Neutrophil (primary cell): ENCODE results near the gene UVRAG.

Experiments used
- H3K27ac ChIP-seq: fragments of 200-600 bp; sonication (generic); 2 replicates; pipeline ENCODE4 v1.5.1; 2016; ENCODE audit warnings: mild to moderate bottlenecking, moderate library complexity
- H3K27me3 ChIP-seq: fragments of 200-600 bp; sonication (generic); 2 replicates; pipeline ENCODE4 v1.6.0; 2016; ENCODE audit warnings: mild to moderate bottlenecking
- H3K36me3 ChIP-seq: fragments of 200-600 bp; sonication (generic); 2 replicates; pipeline ENCODE4 v1.5.1; 2017
- H3K4me1 ChIP-seq, 2 experiments: fragments of 200-600 bp in 1 of 2; sonication (generic) in 1 of 2; 1 replicate in 1 of 2; 2 replicates in 1 of 2; pipeline versions ENCODE4 v1.5.1 to v1.6.1; 2013 to 2016; ENCODE audit warnings: low read depth in 1 of 2, low read length in 1 of 2, mild to moderate bottlenecking in 1 of 2, moderate library complexity in 1 of 2; ENCODE audit not compliant: control insufficient read depth in 1 of 2, insufficient read depth in 1 of 2
- H3K4me3 ChIP-seq, 2 experiments: fragments of 200-600 bp in 1 of 2; sonication (generic) in 1 of 2; 1 replicate in 1 of 2; 2 replicates in 1 of 2; pipeline ENCODE4 v1.5.1; 2013 to 2016; ENCODE audit warnings: low read depth in 1 of 2, low read length in 1 of 2, mild to moderate bottlenecking in 1 of 2, moderate library complexity in 1 of 2
- H3K9me3 ChIP-seq: fragments of 200-600 bp; sonication (generic); 2 replicates; pipeline ENCODE4 v1.5.1; 2016
- TF ChIP-seq, protein P1 (sequence below): fragments of 200-600 bp; sonication (generic); IDR thresholded peaks from 2 replicates; pipeline ENCODE4 v1.5.1; 2016; ENCODE audit warnings: antibody characterized with exemption

UVRAG gene

DNA sequence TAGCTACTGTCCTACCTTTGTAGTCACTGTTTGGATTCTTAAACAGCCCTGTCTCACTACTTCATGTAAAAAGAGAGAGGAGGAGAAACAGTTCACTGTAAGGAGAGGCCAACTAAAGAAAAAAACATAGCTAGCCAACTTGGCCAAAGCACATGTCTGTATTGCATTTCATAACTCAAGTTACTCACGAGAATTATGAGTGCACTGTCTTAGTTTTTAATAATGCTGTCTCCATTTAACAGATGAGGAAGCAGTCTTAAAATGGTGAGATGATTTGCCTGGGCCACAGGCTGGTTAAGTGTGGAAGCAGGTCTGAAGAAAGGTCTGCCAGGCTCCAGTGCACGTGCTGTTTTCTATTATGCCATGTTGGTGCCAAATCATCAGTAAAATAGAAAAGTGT lies 104.5 kb downstream of the UVRAG start:
- H3K27me3 ChIP-seq = no peaks in the 10 kb centered on the region
- no peaks in the 10 kb centered on the region for H3K36me3 ChIP-seq
- no peaks in the 10 kb centered on the region for H3K9me3 ChIP-seq
- H3K4me1 ChIP-seq = no peaks in the 10 kb centered on the region
- no peak overlapping the region for H3K4me3 ChIP-seq
- no peak overlapping the region for H3K27ac ChIP-seq
- TF ChIP-seq, protein P1, sequence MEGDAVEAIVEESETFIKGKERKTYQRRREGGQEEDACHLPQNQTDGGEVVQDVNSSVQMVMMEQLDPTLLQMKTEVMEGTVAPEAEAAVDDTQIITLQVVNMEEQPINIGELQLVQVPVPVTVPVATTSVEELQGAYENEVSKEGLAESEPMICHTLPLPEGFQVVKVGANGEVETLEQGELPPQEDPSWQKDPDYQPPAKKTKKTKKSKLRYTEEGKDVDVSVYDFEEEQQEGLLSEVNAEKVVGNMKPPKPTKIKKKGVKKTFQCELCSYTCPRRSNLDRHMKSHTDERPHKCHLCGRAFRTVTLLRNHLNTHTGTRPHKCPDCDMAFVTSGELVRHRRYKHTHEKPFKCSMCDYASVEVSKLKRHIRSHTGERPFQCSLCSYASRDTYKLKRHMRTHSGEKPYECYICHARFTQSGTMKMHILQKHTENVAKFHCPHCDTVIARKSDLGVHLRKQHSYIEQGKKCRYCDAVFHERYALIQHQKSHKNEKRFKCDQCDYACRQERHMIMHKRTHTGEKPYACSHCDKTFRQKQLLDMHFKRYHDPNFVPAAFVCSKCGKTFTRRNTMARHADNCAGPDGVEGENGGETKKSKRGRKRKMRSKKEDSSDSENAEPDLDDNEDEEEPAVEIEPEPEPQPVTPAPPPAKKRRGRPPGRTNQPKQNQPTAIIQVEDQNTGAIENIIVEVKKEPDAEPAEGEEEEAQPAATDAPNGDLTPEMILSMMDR = no peak

DNA sequence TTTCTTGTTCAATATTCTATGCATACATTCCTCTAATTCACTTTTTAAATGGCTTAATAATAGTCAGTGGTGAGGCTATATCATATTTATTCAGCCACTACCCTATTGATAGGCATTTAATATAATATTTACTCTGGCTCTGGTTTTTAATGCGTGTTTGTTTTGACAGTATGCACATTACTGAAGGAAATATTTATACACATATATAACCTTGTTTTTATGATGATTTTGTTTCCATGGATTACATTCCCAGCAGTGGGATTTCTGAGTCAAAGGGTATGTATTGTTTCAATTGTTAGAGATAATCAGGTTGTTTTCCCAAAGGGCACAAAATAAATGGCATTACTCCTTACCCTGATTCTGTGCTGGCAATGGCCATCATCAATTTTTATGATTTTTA lies 105.8 kb downstream of the UVRAG start:
- Histone ChIP-seq H3K4me1 (no peaks in the 10 kb centered on the region), H3K9me3 (no peaks in the 10 kb centered on the region), H3K4me3 (no peak overlapping the region), H3K27me3 (no peaks in the 10 kb centered on the region), H3K36me3 (no peaks in the 10 kb centered on the region), H3K27ac (no peak overlapping the region)
- TF ChIP-seq, protein P1 = no peak

DNA sequence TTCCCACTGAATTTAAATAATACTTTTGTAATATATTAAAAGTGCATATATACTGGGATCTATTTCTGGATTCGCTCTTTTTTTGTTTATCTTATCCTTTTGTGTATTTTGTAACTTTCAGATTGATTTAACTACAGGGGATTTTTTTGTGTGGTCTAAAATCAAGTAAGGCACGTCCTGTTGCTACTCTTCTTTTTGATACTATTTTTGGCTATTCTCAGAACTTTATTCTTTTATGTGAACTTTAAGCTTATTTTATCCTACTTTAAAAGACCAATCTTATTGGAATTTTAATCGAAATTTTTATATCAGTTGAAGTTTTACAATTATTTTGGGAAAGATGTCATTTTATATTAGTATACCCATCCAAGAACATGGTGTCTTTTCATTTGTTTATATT lies 106.8 kb downstream of the UVRAG start:
- H3K27me3 ChIP-seq = no peaks in the 10 kb centered on the region
- no peak overlapping the region for H3K27ac ChIP-seq
- H3K4me3 ChIP-seq = no peak overlapping the region
- no peaks in the 10 kb centered on the region for H3K36me3 ChIP-seq
- TF ChIP-seq, protein P1 = no peak
- no peaks in the 10 kb centered on the region for H3K4me1 ChIP-seq
- H3K9me3 ChIP-seq = no peaks in the 10 kb centered on the region

DNA sequence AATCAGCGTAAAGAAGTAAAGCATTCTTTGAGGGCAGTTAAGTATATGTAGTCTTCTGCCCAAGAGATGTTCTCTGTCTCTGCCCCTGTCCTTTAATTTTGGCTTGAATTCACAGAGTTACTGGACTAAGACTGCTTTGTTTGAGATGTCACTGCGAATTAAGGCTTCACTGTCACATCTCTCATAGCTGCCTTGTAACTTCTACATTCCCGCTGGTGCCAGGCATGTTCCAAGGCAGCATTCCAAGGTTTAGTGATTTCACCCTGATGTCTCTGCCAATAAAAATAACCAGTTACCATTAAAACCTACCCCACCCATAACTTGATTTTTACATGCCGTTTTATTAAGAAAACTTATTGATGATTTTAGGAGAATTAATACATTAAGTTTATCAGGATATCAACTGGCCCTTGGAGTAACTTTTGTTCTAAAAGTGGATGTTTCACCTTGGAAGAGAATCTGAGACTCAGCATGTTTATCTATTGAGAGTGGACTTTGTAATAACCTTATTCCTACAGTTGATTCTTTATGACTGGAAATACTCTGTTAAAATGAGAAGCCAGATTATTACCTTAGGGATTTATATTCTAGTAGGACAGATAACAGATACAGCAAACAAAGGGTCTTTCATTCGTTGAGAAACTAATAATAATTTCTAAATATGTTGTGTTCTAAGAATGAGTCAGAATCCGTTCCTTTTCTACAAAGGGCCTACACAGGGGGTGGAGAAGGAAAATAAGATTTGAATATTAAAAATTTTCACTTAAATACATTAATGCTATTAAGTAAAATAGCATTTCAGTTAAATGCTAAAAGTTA lies 110.2 kb downstream of the UVRAG start:
- H3K27ac ChIP-seq = no peak overlapping the region

DNA sequence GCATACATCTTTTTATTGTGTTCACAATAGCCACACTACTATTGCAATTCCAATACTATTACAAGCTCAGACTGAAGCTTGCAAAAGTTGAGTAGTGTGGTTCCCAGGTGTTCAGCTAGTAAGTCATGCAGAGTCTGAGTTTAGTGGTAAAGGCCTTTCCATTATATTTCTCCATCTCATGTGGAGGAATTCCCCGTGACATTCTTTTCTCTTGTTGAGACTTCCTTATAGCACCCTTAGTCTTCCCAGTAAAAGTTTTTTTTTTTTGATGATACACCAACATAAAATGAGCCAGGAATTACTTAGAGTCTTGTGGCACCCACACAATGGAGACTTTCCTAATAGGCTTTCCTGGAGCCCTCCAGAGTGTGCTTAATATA lies 110.8 kb downstream of the UVRAG start:
- H3K9me3 ChIP-seq = no peaks in the 10 kb centered on the region
- no peaks in the 10 kb centered on the region for H3K4me1 ChIP-seq
- no peak overlapping the region for H3K27ac ChIP-seq
- TF ChIP-seq, protein P1 = no peak
- H3K36me3 ChIP-seq = no peaks in the 10 kb centered on the region
- H3K27me3 ChIP-seq = no peaks in the 10 kb centered on the region
- no peak overlapping the region for H3K4me3 ChIP-seq

More for the DNA sequence above, 110.2 kb downstream of the UVRAG start:
- no peaks in the 10 kb centered on the region for H3K4me1 ChIP-seq
- H3K9me3 ChIP-seq = no peaks in the 10 kb centered on the region
- TF ChIP-seq, protein P1 = no peak
- H3K36me3 ChIP-seq = no peaks in the 10 kb centered on the region
- H3K27me3 ChIP-seq = no peaks in the 10 kb centered on the region
- no peak overlapping the region for H3K4me3 ChIP-seq
